COLO668 (cell line): ENCODE data around the gene ABHD14A.
"Not testable (repeated sequence)": the region's sequence is repeated elsewhere in the genome, so short reads cannot be mapped to it uniquely, and the experiment has no call there.

ENCODE experiments used
- DNase-seq: peaks from one replicate; lab custom pipeline; 2025; ENCODE audit not compliant: unreplicated experiment; lab: John Stamatoyannopoulos, UW

Gene ABHD14A

DNA sequence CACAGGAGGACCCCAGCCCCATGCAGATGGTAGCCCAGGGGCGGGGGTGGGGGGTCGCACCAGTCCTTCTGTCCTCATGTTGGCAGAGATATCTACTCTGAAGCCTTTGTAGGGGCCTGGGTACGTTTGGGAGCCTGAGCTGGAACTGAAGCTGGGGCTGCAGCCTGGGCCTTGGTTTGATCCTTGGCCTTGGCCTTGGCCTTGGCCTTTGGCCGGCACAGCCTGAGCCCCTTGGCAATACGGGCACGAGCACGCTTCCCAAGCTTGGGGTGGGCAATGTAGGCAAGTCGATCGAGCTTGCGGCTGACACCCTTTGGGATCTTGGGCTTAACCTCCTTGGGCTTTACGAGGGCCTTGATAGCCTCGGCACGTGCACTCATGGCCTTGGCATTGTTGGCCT, 18.8 kb downstream of the ABHD14A start:
- not testable (repeated sequence) for DNase-seq

GRCh38 chr3:51994530-51994929, 19.7 kb downstream of the ABHD14A start:
- no peak for DNase-seq

DNA sequence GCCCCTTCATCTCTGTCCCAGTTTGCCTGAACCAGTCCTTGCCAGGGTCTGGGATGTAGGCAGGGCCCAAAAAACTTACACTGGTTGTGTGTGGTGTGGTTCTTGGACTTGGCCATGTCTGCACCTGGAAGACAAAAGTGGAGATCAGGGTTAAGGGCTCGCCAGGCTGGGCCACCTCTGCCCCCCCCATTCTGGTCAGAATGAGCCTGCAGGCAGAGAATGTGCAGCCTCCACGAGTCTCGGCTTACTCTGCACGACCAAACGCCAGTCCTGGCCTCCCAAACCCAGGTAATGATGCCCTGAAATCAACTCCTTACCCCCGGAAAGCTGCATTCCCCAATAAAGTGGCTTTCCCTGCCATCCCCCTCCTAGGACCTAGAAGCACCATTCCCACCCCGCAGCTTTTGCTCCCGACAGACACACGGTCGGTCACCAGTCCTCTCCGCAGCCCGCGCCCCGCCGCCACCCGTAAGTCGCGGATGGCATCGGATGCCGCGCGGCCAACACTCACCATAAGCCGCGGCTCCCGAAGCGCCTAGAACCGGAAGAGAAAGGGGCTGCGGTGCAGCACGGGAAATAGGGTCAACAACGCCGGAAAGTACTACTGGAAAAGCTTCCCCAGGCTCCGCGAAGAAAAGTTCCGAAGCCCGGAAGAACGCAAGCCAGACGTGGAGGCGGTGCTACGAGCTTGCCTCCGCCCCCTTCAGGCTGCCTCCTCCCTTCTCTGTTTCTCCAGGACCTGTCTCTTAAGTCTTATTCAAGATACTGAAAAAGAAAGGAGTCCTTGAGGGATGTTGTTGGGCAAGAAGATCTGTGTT, 20.7 kb downstream of the ABHD14A start, which contains the start of gene RPL29:
RPL29 (minus strand) TSS at position 550 of the 818 bp plus-strand sequence; CDS start at position 116, 434 bp downstream.
- peak; percentile 86 for DNase-seq

DNA sequence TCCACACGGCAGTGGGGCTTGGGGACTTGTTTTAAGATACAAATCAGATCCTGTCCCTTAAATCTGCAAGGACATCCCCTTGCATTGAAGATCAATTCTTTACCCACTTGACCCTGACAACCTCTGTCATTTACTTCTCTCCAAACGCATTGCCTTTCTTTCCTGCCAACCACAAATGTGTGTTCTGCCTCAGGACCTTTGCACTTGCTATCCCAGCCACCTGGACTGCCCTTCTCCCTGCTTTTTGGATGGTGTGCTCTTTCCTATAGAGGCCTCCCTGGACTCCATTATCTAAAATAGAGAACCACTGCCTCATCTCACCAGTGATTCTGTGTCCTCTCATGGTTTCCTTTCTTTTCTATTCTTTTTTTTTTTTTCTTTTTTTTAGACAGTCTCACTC, 22.3 kb downstream of the ABHD14A start:
- DNase-seq, result no peak

- DNase-seq, result peak; percentile 13
Observed at GRCh38 chr3:51997935-51998596, 23.2 kb downstream of the ABHD14A start.

DNA sequence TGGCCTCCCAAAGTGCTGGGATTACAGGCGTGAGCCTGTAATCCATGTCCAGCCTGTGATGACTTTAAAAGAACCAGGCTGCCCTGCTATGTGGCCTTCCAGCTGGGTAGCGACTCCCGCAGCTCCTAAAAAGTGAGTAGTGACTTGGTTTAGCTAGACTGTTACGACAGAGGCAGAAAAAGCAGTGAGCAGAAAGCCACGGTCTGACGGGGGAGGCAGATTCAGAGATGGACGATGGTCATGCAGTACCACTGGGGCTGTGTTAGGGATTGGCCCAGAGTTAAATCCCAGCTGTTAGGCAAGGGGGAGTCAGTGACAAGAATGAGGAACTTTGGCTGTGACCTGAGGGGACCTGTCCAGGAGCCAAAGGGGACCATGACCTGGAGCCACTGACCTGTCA, 23.9 kb downstream of the ABHD14A start:
- no peak for DNase-seq

GRCh38 chr3:51999846-52000245, 25.0 kb downstream of the ABHD14A start:
- no peak for DNase-seq

- peak; percentile 74 for DNase-seq
Observed at GRCh38 chr3:52001443-52001974, 26.6 kb downstream of the ABHD14A start.

- no peak for DNase-seq
Observed at GRCh38 chr3:52002748-52003147, 27.9 kb downstream of the ABHD14A start.

DNA sequence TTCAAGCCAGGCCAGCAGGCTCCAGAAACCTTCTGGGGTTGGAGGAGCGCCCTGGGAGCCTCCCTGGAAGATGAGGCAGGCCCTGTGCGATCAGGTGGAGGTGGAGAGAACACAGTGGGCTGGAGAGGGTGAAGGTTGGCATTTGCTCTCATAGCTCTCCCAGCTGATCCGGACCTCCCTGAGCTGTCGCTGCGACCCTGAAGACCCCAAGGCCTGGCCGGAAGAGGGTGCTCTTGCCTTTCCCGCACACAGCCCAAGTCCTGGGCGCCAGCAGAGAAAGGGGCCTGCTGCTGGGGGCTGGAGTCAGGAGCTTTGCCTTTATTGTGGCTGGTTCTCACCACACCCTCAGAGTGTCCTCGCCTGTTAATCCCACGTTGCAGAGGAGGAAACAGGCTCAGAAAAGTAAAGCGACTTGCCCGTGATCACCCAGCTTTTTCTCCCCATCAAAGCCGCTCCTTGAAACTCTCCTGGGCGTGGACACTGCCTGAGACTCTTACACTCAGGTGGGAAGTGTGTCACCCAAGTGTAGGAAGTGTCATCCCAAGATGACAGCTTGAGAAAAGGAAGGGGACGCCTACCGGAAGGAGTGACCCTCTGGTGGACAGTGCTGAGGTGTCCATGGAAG, 29.4 kb downstream of the ABHD14A start:
- peak; percentile 5 for DNase-seq

DNA sequence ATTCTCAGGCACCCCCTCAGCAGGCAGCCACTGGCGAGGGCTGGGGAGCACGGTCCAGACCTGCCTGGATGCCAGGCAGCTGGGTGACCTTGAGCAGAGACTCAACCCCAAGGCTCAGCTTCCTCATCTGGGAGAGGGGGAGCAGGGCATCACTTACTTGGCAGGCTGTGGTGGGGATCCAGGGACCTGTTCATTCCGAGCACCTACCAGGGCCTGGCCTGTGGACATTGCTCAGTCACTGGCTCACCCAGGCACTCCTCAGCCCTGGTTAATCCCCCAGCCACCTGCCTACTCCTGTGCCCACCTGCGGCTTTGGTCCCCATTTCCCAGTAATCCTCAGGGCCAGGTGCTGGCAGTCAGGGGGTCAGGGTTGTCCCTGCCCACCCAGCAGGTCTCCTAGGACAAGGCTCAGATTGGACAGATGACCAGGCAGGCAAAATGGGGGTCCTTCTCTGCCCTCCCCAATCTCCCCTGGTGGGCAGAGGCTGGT, 30.1 kb downstream of the ABHD14A start:
- no peak for DNase-seq

DNA sequence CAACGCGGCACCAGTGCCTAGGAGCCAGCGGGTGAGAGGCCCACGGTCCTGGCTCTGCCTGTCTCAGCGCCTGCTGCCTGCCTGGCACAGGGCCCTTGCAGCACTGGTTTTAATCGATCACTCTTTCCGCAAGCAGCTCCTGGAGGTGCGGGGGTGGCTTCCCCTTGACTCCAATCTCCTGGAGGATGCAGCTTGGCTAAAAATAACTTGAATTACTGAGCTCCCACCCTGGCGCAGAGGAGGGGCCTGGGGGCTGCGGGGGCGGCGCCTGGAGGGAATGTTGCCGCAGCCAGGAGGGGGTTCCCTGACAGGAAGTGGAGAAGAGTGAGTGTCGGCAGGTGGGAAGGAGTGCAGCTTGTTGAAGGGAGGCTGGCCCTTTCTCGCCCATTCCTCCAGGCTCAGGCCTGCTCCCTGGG, 30.7 kb downstream of the ABHD14A start:
- no peak for DNase-seq

DNA sequence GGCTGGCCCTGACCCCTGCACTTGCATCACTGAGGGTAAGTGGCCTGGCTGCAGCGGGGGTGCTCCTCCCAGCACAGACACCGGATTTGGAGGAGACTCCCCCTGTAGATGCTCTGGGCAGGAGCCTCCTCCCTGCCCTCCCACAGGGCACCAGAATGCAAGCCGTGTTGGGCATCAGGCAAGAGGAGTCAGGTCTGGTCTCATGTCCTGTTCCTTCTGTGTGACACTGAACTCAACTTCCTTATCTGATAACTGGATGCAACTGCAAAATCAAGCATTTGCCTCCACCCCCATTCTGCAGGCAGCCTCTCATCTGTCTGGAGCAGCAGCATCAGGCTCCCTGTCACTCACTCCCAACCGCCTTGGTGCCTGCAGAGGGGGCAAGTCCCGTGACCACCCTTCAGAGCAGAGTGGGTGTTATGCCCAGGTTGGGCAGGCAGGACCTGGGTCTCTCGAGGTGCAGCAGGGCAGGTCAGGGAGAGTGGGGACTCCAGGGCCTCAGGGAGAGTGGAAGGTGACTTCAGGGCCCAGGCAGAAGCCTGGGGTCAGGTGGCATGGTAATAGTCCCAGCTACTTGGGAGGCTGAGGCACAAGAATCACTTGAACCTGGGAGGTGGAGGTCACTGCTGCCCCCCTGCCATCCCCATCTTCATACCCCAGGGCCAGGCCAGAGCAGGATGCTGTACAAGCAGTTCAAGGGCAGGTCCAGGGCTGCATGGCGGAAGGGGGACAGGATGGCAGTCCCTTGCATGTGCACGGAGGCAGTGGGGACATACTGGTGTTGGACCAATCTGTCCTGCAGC, 31.4 kb downstream of the ABHD14A start:
- DNase-seq, result no peak

DNA sequence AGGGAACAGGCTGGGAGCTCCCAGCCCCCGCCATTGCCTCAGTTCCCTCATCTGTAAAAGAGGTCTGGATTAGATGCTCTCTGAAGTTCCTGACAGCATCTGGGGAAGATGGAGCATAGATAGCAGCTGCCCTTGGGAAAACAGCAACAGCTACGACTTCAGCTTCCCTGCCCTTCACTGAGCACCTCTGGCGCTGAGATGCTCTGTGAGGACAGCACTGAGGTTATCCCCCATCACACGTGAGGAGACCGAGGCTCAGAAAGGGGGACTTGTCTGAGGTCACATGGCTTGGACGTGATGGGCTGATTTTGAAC, 31.9 kb downstream of the ABHD14A start:
- no peak for DNase-seq

GRCh38 chr3:52007291-52007690, 32.4 kb downstream of the ABHD14A start:
- no peak for DNase-seq

DNA sequence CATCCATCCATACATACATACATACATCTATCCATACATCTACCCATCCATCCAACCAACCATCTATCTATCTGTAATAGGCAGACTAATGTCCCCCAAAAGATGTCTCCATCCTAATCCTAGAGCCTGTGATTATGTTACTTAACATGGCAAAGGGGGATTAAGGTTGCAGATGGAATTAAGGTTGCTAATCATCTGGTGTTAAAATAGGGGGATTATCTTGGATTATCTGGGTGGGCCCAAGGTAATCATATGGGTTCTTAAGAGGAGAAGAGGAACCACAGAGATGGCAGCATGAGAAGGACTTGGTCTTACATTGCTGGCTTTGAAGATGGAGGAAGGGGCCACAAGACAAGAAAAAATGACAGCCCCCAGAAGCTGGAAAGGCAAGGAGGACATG, 35.6 kb downstream of the ABHD14A start:
- DNase-seq, result no peak

- no peak for DNase-seq
Observed at GRCh38 chr3:52012699-52013098, 37.8 kb downstream of the ABHD14A start.

GRCh38 chr3:52013802-52014598, 39.1 kb downstream of the ABHD14A start:
- DNase-seq, result no peak

- DNase-seq, result no peak
Observed at GRCh38 chr3:52014613-52015012, 39.7 kb downstream of the ABHD14A start.
